Stimulated activated CD8-positive, alpha-beta memory T cell treated with anti-CD3 and anti-CD28 coated beads, Interleukin-2, amount 100 ng/mL, for 48 hours (primary cell): ENCODE data around the gene PARM1.
"Not testable (repeated sequence)": the region's sequence is repeated elsewhere in the genome, so short reads cannot be mapped to it uniquely, and the experiment has no call there.

Experiments used
- DNase-seq, 2 donors: peaks; one replicate each; pipeline ENCODE4 v3.0.0-alpha.2; 2020; ENCODE audit warnings: low read depth in 2 of 2

PARM1 gene

GRCh38 chr4:74983253-74983635 is 50.3 kb downstream of the PARM1 start:
- DNase-seq = no peak

GRCh38 chr4:74990276-74990875 is 57.5 kb downstream of the PARM1 start:
- no peak for DNase-seq

GRCh38 chr4:74994436-74994835 is 61.5 kb downstream of the PARM1 start:
- DNase-seq = not testable (repeated sequence)

GRCh38 chr4:74996996-74997395 is 64.1 kb downstream of the PARM1 start:
- no peak for DNase-seq

- no peak for DNase-seq
Measured at GRCh38 chr4:74997948-74998729, 65.2 kb downstream of the PARM1 start.

GRCh38 chr4:74999714-75000309 is 66.9 kb downstream of the PARM1 start:
- no peak for DNase-seq

GRCh38 chr4:75001871-75002270 is 69.0 kb downstream of the PARM1 start:
- no peak for DNase-seq

- no peak for DNase-seq
Measured at GRCh38 chr4:75002381-75002780, 69.5 kb downstream of the PARM1 start.

GRCh38 chr4:75003979-75004378 is 71.1 kb downstream of the PARM1 start:
- no peak for DNase-seq

- no peak for DNase-seq
Measured at GRCh38 chr4:75004755-75005668, 72.1 kb downstream of the PARM1 start.

GRCh38 chr4:75005727-75006126 is 72.8 kb downstream of the PARM1 start:
- no peak for DNase-seq

GRCh38 chr4:75007891-75008290 is 75.0 kb downstream of the PARM1 start:
- DNase-seq = no peak

GRCh38 chr4:75009138-75009537 is 76.2 kb downstream of the PARM1 start:
- DNase-seq = no peak

GRCh38 chr4:75011131-75011795 is 78.3 kb downstream of the PARM1 start:
- no peak for DNase-seq

GRCh38 chr4:75015627-75016026 is 82.7 kb downstream of the PARM1 start:
- DNase-seq = no peak

GRCh38 chr4:75016472-75016871 is 83.6 kb downstream of the PARM1 start:
- no peak for DNase-seq

GRCh38 chr4:75018811-75019479 is 86.0 kb downstream of the PARM1 start:
- no peak for DNase-seq

- DNase-seq = no peak
Measured at GRCh38 chr4:75025431-75025830, 92.5 kb downstream of the PARM1 start.

GRCh38 chr4:75028196-75028854 is 95.4 kb downstream of the PARM1 start:
- DNase-seq = no peak

GRCh38 chr4:75030028-75030427 is 97.1 kb downstream of the PARM1 start:
- no peak for DNase-seq
